OCI-LY3 (cell line): Measurements from ENCODE around the gene FBN2.

Experiments
- H2AFZ ChIP-seq: fragments of 200-600, 300-600 bp; shearing (Covaris generic); 2 replicates; pipeline ENCODE4 v1.6.0; 2014; ENCODE audit warnings: antibody characterized with exemption, low read depth, low read length
- H3K27ac ChIP-seq: fragments of 200-600, 300-600 bp; sonication (generic); 2 replicates; pipeline ENCODE4 v1.5.1; 2014; ENCODE audit warnings: mild to moderate bottlenecking, low read length, moderate library complexity, mixed read lengths
- H3K27me3 ChIP-seq: fragments of 200-600, 300-600 bp; sonication (generic); 2 replicates; pipeline ENCODE4 v1.6.1; 2014; ENCODE audit warnings: low read depth, low read length, mixed read lengths
- H3K36me3 ChIP-seq: fragments of 200-600, 300-600 bp; sonication (generic); replicated peaks from 2 replicates; pipeline ENCODE3; 2014; ENCODE audit warnings: low read depth, low read length, mixed read lengths
- H3K4me1 ChIP-seq: fragments of 300-600, 200-600 bp; sonication (generic); 2 replicates; pipeline ENCODE4 v1.6.1; 2014; ENCODE audit warnings: low read length, mixed read lengths
- H3K4me2 ChIP-seq: fragments of 200-600, 300-600 bp; sonication (generic); 2 replicates; pipeline ENCODE4 v1.6.1; 2014; ENCODE audit warnings: low read length, mixed read lengths
- H3K4me3 ChIP-seq: fragments of 300-600, 200-600 bp; sonication (generic); 2 replicates; pipeline ENCODE4 v1.5.1; 2014; ENCODE audit warnings: antibody characterized with exemption, mild to moderate bottlenecking, low read length, moderate library complexity
- H3K79me2 ChIP-seq: fragments of 300-600, 200-600 bp; shearing (Covaris generic); 2 replicates; pipeline ENCODE4 v1.6.1; 2014; ENCODE audit warnings: mild to moderate bottlenecking, low read length, mixed read lengths
- H3K9ac ChIP-seq: fragments of 300-600, 200-600 bp; shearing (Covaris generic); 2 replicates; pipeline ENCODE4 v1.6.0; 2014; ENCODE audit warnings: mild to moderate bottlenecking, low read length, moderate library complexity
- H3K9me3 ChIP-seq: fragments of 200-600, 300-600 bp; shearing (Covaris generic); 2 replicates; pipeline ENCODE4 v1.6.1; 2014; ENCODE audit warnings: low read length, mixed read lengths; ENCODE audit not compliant: insufficient read depth
- H4K20me1 ChIP-seq: fragments of 200-600, 300-600 bp; sonication (generic); 2 replicates; pipeline ENCODE4 v1.6.1; 2016; ENCODE audit warnings: low read length, mixed read lengths; ENCODE audit not compliant: insufficient read depth
- CTCF ChIP-seq: fragments of 200-600, 300-600 bp; sonication (generic); IDR thresholded peaks from 2 replicates; pipeline ENCODE4 v1.5.1; 2014; ENCODE audit warnings: antibody characterized with exemption, low read length, low read depth
- EZH2phosphoT487 ChIP-seq: fragments of 200-600 bp; shearing (Covaris generic); IDR thresholded peaks from 2 replicates; pipeline ENCODE4 v1.6.1; 2018; ENCODE audit warnings: antibody characterized with exemption, mixed run types, low read depth

The FBN2 gene

GRCh38 chr5:128358826-128359225 lies 179.2 kb downstream of the FBN2 start:
- Histone ChIP-seq H3K4me3 (no peak overlapping the region), H3K9ac (no peak overlapping the region), H3K36me3 (no peaks in the 10 kb centered on the region), H3K9me3 (no peaks in the 10 kb centered on the region), H3K4me2 (no peak overlapping the region), H3K79me2 (no peaks in the 10 kb centered on the region), H2AFZ (no peak overlapping the region), H3K4me1 (no peaks in the 10 kb centered on the region), H4K20me1 (no peaks in the 10 kb centered on the region), H3K27ac (no peak overlapping the region), H3K27me3 (no peaks in the 10 kb centered on the region)
- no peak for TF ChIP-seq EZH2phosphoT487
- no peak for TF ChIP-seq CTCF

GRCh38 chr5:128357226-128357625 lies 180.8 kb downstream of the FBN2 start:
- Histone ChIP-seq H3K27ac (no peak overlapping the region), H3K9me3 (no peaks in the 10 kb centered on the region), H3K9ac (no peak overlapping the region), H2AFZ (no peak overlapping the region), H3K4me2 (no peak overlapping the region), H3K4me3 (no peak overlapping the region), H3K4me1 (no peaks in the 10 kb centered on the region), H3K36me3 (no peaks in the 10 kb centered on the region), H3K79me2 (no peaks in the 10 kb centered on the region), H4K20me1 (no peaks in the 10 kb centered on the region), H3K27me3 (no peaks in the 10 kb centered on the region)
- no peak for TF ChIP-seq CTCF

DNA sequence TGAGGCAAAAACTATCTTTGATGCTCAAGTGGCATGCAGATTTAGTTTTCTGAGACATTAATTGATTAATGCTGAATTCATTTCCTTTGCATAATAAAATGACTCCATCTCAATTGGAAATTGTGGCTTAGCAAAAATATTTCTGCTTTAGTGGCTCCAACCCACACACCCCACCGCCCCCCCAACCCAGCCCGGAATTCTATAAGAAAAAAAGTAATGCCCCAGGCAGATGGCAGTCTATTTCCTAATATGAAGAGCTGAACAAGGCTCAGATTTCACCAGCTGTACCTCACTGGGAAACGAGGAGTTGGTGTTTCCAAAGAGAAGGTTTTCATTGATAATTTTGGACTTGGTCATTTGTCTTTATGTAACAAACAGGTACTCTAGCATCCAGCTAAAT lies 182.1 kb downstream of the FBN2 start:
- no peak overlapping the region for H3K4me2 ChIP-seq
- no peak overlapping the region for H3K27ac ChIP-seq
- no peaks in the 10 kb centered on the region for H3K79me2 ChIP-seq
- H3K4me1 ChIP-seq = no peaks in the 10 kb centered on the region
- H3K9ac ChIP-seq = no peak overlapping the region
- H3K9me3 ChIP-seq = no peaks in the 10 kb centered on the region
- H3K4me3 ChIP-seq = no peak overlapping the region
- no peak overlapping the region for H2AFZ ChIP-seq
- no peaks in the 10 kb centered on the region for H4K20me1 ChIP-seq
- H3K27me3 ChIP-seq = no peaks in the 10 kb centered on the region
- no peak for TF ChIP-seq CTCF
- no peak for TF ChIP-seq EZH2phosphoT487
- no peaks in the 10 kb centered on the region for H3K36me3 ChIP-seq

DNA sequence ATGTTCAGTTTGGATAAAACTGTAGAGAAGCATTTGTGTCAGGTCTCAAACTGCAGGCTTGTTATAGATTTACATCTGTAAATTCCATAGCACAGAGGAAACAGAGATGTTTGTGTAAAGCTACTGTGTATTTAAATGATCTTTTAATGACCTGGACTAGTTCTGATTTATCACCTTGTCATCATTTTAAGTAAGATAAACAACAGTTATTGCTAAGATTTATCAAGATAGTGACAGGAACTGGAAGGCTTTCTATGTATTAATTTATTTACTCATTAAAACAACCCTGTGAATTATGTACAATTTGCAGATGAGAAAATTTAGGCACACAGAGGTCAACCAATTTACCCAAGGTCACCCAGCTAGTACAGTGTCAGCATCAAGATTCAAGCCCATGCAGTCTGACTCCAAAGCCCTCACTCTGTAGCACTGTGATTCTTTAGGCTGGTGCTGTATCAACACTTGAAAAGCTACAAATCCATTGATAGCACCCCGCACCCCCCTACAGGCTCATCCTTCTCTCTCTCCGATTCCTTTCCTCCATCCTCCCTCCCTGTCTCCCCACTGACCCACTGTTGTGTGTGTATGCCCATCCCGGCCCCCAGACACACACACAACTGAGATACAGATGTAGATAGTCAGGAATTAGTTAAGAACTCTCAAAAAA lies 184.5 kb downstream of the FBN2 start:
- Histone ChIP-seq H3K27me3 (no peaks in the 10 kb centered on the region), H3K4me2 (no peak overlapping the region), H3K36me3 (no peaks in the 10 kb centered on the region), H3K4me1 (no peaks in the 10 kb centered on the region), H2AFZ (no peak overlapping the region), H3K79me2 (no peaks in the 10 kb centered on the region), H3K9ac (no peak overlapping the region), H3K27ac (no peak overlapping the region), H4K20me1 (no peaks in the 10 kb centered on the region), H3K4me3 (no peak overlapping the region), H3K9me3 (no peaks in the 10 kb centered on the region)
- no peak for TF ChIP-seq EZH2phosphoT487
- TF ChIP-seq CTCF = no peak
